Measurements from ENCODE around the gene FCHO2. TPM values are rescaled to one million over a fixed set of nuclear protein-coding genes. Genes with fewer than 3 reads are reported as not detected.

FCHO2 gene
- total RNA-seq, 1 donor from 2014 or later = 48.0 TPM

GRCh38 chr5:73103870-73104299, 148.0 kb downstream of the FCHO2 start:
- Mint-ChIP-seq H3K4me3 (ENCODE audit: unreplicated experiment) (no peak overlapping the region), H3K4me1 (ENCODE audit: unreplicated experiment) (peaks cover 8% of the 10 kb centered on the region), H3K27me3 (ENCODE audit: unreplicated experiment) (peaks cover 3% of the 10 kb centered on the region), H3K9me3 (ENCODE audit: unreplicated experiment) (peaks cover 7% of the 10 kb centered on the region), H3K36me3 (ENCODE audit: unreplicated experiment) (peaks cover 7% of the 10 kb centered on the region), H3K27ac (ENCODE audit: unreplicated experiment) (no peak overlapping the region)
- DNase-seq (ENCODE audit: extremely low spot score, unreplicated experiment) = no peak
- no peak for TF ChIP-seq CTCF (IDR thresholded peaks at IDR 0.05)

- H3K27me3 Mint-ChIP-seq (ENCODE audit: unreplicated experiment) = peaks cover 3% of the 10 kb centered on the region
Measured at GRCh38 chr5:73104326-73104725, 148.5 kb downstream of the FCHO2 start.

GRCh38 chr5:73106335-73106734, 150.5 kb downstream of the FCHO2 start:
- Mint-ChIP-seq H3K4me3 (ENCODE audit: unreplicated experiment) (no peak overlapping the region), H3K9me3 (ENCODE audit: unreplicated experiment) (peaks cover 10% of the 10 kb centered on the region), H3K27me3 (ENCODE audit: unreplicated experiment) (peaks cover 3% of the 10 kb centered on the region), H3K36me3 (ENCODE audit: unreplicated experiment) (peaks cover 8% of the 10 kb centered on the region), H3K27ac (ENCODE audit: unreplicated experiment) (no peak overlapping the region), H3K4me1 (ENCODE audit: unreplicated experiment) (peaks cover 8% of the 10 kb centered on the region)
- TF ChIP-seq CTCF (IDR thresholded peaks at IDR 0.05) = no peak
- no peak for DNase-seq (ENCODE audit: extremely low spot score, unreplicated experiment)

More at GRCh38 chr5:73104326-73104725, 148.5 kb downstream of the FCHO2 start:
- no peak for DNase-seq (ENCODE audit: extremely low spot score, unreplicated experiment)
- Mint-ChIP-seq H3K27ac (ENCODE audit: unreplicated experiment) (no peak overlapping the region), H3K9me3 (ENCODE audit: unreplicated experiment) (peaks cover 10% of the 10 kb centered on the region), H3K36me3 (ENCODE audit: unreplicated experiment) (peaks cover 8% of the 10 kb centered on the region), H3K4me3 (ENCODE audit: unreplicated experiment) (no peak overlapping the region), H3K4me1 (ENCODE audit: unreplicated experiment) (peaks cover 8% of the 10 kb centered on the region)
- no peak for TF ChIP-seq CTCF (IDR thresholded peaks at IDR 0.05)

GRCh38 chr5:73110190-73110589, 154.3 kb downstream of the FCHO2 start:
- Mint-ChIP-seq H3K27ac (ENCODE audit: unreplicated experiment) (no peak overlapping the region), H3K27me3 (ENCODE audit: unreplicated experiment) (peaks cover 3% of the 10 kb centered on the region), H3K4me3 (ENCODE audit: unreplicated experiment) (no peak overlapping the region), H3K4me1 (ENCODE audit: unreplicated experiment) (peaks cover 16% of the 10 kb centered on the region), H3K36me3 (ENCODE audit: unreplicated experiment) (peaks cover 14% of the 10 kb centered on the region), H3K9me3 (ENCODE audit: unreplicated experiment) (peaks cover 19% of the 10 kb centered on the region)
- no peak for TF ChIP-seq CTCF (IDR thresholded peaks at IDR 0.05)
- no peak for DNase-seq (ENCODE audit: extremely low spot score, unreplicated experiment)

- no peak overlapping the region for H3K4me3 Mint-ChIP-seq (ENCODE audit: unreplicated experiment)
- peaks cover 19% of the 10 kb centered on the region for H3K9me3 Mint-ChIP-seq (ENCODE audit: unreplicated experiment)
- no peak for DNase-seq (ENCODE audit: extremely low spot score, unreplicated experiment)
- H3K27ac Mint-ChIP-seq (ENCODE audit: unreplicated experiment) = no peak overlapping the region
- H3K4me1 Mint-ChIP-seq (ENCODE audit: unreplicated experiment) = peaks cover 30% of the 10 kb centered on the region
- H3K27me3 Mint-ChIP-seq (ENCODE audit: unreplicated experiment) = peaks cover 3% of the 10 kb centered on the region
- no peak for TF ChIP-seq CTCF (IDR thresholded peaks at IDR 0.05)
- peaks cover 14% of the 10 kb centered on the region for H3K36me3 Mint-ChIP-seq (ENCODE audit: unreplicated experiment)
Measured at GRCh38 chr5:73111536-73111935, 155.7 kb downstream of the FCHO2 start.

All from osteocyte (in vitro differentiated cells).